Smooth muscle cell (in vitro differentiated cells): ENCODE results near the gene ZNF148. TPM values are rescaled to one million over a fixed set of nuclear protein-coding genes. Genes with fewer than 3 reads are reported as not detected.

ENCODE experiments used
- DNase-seq: peaks from one replicate; lab custom pipeline; 2025; ENCODE audit not compliant: unreplicated experiment; lab: John Stamatoyannopoulos, UW
- H2AFZ ChIP-seq: fragments of 200-600 bp; sonication (generic); 2 replicates; pipeline ENCODE4 v1.6.0; 2016; ENCODE audit warnings: antibody characterized with exemption, low read depth, mild to moderate bottlenecking
- H3F3A ChIP-seq: fragments of 200-600 bp; sonication (generic); 2 replicates; pipeline ENCODE4 v1.6.0; 2017; ENCODE audit warnings: antibody characterized with exemption, low read depth
- H3K27ac ChIP-seq: fragments of 200-600 bp; sonication (generic); 2 replicates; pipeline ENCODE4 v1.5.1; 2016; ENCODE audit warnings: low read depth, mild to moderate bottlenecking
- H3K27me3 ChIP-seq: fragments of 200-600 bp; sonication (generic); 2 replicates; pipeline ENCODE4 v1.6.1; 2016; ENCODE audit warnings: low read depth, mild to moderate bottlenecking
- H3K36me3 ChIP-seq: fragments of 200-600 bp; sonication (generic); 2 replicates; pipeline ENCODE4 v1.5.1; 2016; ENCODE audit warnings: low read depth
- H3K4me1 ChIP-seq: fragments of 200-600 bp; sonication (generic); 2 replicates; pipeline ENCODE4 v1.5.1; 2016; ENCODE audit warnings: low read depth
- H3K4me2 ChIP-seq: fragments of 200-600 bp; sonication (generic); 2 replicates; pipeline ENCODE4 v1.6.0; 2016; ENCODE audit warnings: mild to moderate bottlenecking
- H3K4me3 ChIP-seq: fragments of 200-600 bp; sonication (generic); 2 replicates; pipeline ENCODE4 v1.5.1; 2016; ENCODE audit warnings: mild to moderate bottlenecking
- H3K79me2 ChIP-seq: fragments of 200-600 bp; sonication (generic); 2 replicates; pipeline ENCODE4 v1.6.0; 2016; ENCODE audit warnings: low read depth, mild to moderate bottlenecking
- H3K9ac ChIP-seq: fragments of 200-600 bp; sonication (generic); 2 replicates; pipeline ENCODE4 v1.6.0; 2016; ENCODE audit warnings: low read depth
- H3K9me3 ChIP-seq: fragments of 200-600 bp; sonication (generic); replicated peaks from 2 replicates; pipeline ENCODE4 v1.5.1; 2016; ENCODE audit warnings: low read depth
- H4K20me1 ChIP-seq: fragments of 200-600 bp; sonication (generic); 2 replicates; pipeline ENCODE4 v1.6.0; 2016; ENCODE audit warnings: low read depth
- CTCF ChIP-seq: fragments of 200-600 bp; sonication (generic); IDR thresholded peaks from 2 replicates; pipeline ENCODE4 v1.5.1; 2017; ENCODE audit warnings: borderline replicate concordance, mild to moderate bottlenecking, antibody characterized with exemption; ENCODE audit not compliant: insufficient read depth, poor library complexity, severe bottlenecking
- WGBS: methylation state at CpG from one replicate; pipeline ENCODE4 v1.1.7; 2016; ENCODE audit warnings: low lambda C conversion rate; 5-methylcytosine and 5-hydroxymethylcytosine counted together
- polyA plus RNA-seq: library from polyadenylated mRNA; unstranded; fragments of >200 nt; fragmentation: Nextera tagmentation; extraction: Ambion mirVana; gene quantifications from 2 replicates; pipeline ENCODE4 v1.2.1, GENCODE V29; 2016
- total RNA-seq: library from RNA; depleted of rRNA; stranded (reverse); fragments of >200 nt; gene quantifications from 2 replicates; pipeline ENCODE4 v1.2.3, GENCODE V29; 2014

Gene ZNF148
- total and polyA plus RNA-seq, 2 experiments from 2014 or later: 23.6 to 27.7 TPM

- H3K9ac ChIP-seq: no peak overlapping the region
- no peak overlapping the region for H3K4me2 ChIP-seq
- H3K9me3 ChIP-seq: no peaks in the 10 kb centered on the region
- H2AFZ ChIP-seq: no peak overlapping the region
- no peaks in the 10 kb centered on the region for H3K4me1 ChIP-seq
- H3K79me2 ChIP-seq: peaks cover 77% of the 10 kb centered on the region
- no peaks in the 10 kb centered on the region for H3K36me3 ChIP-seq
- no peak overlapping the region for H3K4me3 ChIP-seq
- TF ChIP-seq CTCF: no peak
- H3K27me3 ChIP-seq: no peaks in the 10 kb centered on the region
- DNase-seq: no peak
- no peak overlapping the region for H3K27ac ChIP-seq
- no peaks in the 10 kb centered on the region for H3F3A ChIP-seq
- H4K20me1 ChIP-seq: peaks cover 97% of the 10 kb centered on the region
These were observed 80.7 kb downstream of the ZNF148 start for GRCh38 chr3:125294411-125294810.

- no peak overlapping the region for H3K4me3 ChIP-seq
- H3K4me2 ChIP-seq: no peak overlapping the region
- H3K9me3 ChIP-seq: no peaks in the 10 kb centered on the region
- peaks cover 91% of the 10 kb centered on the region for H4K20me1 ChIP-seq
- no peak for DNase-seq
- WGBS: 95% methylated on average over 4 of the region's 4 CpGs
- no peaks in the 10 kb centered on the region for H3K4me1 ChIP-seq
- no peak overlapping the region for H2AFZ ChIP-seq
- no peak overlapping the region for H3K27ac ChIP-seq
- no peaks in the 10 kb centered on the region for H3F3A ChIP-seq
- no peaks in the 10 kb centered on the region for H3K27me3 ChIP-seq
- H3K36me3 ChIP-seq: no peaks in the 10 kb centered on the region
- H3K79me2 ChIP-seq: peaks cover 76% of the 10 kb centered on the region
- no peak for TF ChIP-seq CTCF
- H3K9ac ChIP-seq: no peak overlapping the region
These were observed 83.1 kb downstream of the ZNF148 start for GRCh38 chr3:125292015-125292414.

DNA sequence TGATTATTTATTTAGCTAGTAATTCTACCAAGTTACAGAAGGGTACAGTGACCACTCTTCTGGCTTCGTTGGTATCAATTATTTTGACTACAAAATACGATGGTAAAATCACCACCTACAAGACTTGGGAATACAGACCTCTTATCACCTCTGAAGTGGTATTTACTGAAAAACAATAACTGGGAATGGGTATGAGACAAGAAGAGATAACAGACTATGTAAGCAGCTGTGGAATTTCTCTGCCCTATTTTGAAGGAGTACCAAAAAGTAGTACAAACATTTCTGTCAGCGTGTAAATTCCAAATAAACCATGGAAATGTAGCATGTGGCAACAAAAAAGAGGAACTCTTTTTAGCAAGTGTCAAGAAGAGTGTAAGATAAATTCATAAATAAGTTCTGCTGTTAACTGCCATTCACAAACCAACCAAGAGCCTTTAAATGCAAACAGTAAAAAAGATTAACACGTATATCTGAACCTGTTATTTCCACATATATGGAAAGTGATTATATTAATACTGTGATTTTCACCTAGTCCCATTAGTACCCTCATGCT, 85.6 kb downstream of the ZNF148 start:
- no peak for TF ChIP-seq CTCF
- H3K27ac ChIP-seq: no peak overlapping the region
- H3K36me3 ChIP-seq: no peaks in the 10 kb centered on the region

DNA sequence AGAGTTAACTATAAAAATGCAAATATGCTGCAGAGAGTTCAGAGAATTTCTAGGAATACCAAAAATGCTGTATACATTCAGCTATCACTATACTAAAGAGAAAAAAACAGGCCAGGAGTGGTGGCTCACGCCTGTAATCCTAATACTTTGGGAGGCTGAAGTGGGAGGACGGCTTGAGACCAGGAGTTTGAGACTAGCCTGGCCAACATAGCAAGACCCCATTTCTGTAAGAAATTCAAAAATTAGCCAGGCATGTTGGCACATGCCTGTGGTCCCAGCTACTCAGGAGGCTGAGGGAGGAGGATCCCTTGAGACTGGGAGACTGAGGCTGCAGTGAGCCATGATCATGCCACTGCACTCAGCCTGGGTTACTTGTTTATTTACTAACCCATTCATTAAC, 87.9 kb downstream of the ZNF148 start:
- Histone ChIP-seq H3K79me2 (peaks cover 52% of the 10 kb centered on the region), H3K36me3 (no peaks in the 10 kb centered on the region), H3F3A (no peaks in the 10 kb centered on the region), H3K27me3 (no peaks in the 10 kb centered on the region), H3K4me1 (peaks cover 5% of the 10 kb centered on the region), H3K4me3 (no peak overlapping the region), H4K20me1 (peaks cover 85% of the 10 kb centered on the region), H3K27ac (no peak overlapping the region), H2AFZ (no peak overlapping the region), H3K9me3 (no peaks in the 10 kb centered on the region), H3K9ac (no peak overlapping the region), H3K4me2 (no peak overlapping the region)
- DNase-seq: no peak
- WGBS: 100% methylated on average over 2 of the region's 2 CpGs
- no peak for TF ChIP-seq CTCF

More for the DNA sequence above, 85.6 kb downstream of the ZNF148 start:
- Histone ChIP-seq H2AFZ (no peak overlapping the region), H3K27me3 (no peaks in the 10 kb centered on the region), H3F3A (no peaks in the 10 kb centered on the region), H3K9me3 (no peaks in the 10 kb centered on the region), H3K4me2 (no peak overlapping the region), H3K9ac (no peak overlapping the region), H3K4me3 (no peak overlapping the region), H3K4me1 (no peaks in the 10 kb centered on the region), H3K79me2 (peaks cover 74% of the 10 kb centered on the region), H4K20me1 (peaks cover 86% of the 10 kb centered on the region)
- DNase-seq: no peak
- WGBS: 90% methylated on average over 4 of the region's 4 CpGs
